IPS-NIHi11 (cell line): ENCODE results near the gene LCN2.

Experiments used
- DNase-seq: peaks from one replicate; pipeline ENCODE4 v3.0.0; 2012; ENCODE audit warnings: mixed read lengths, low spot score

The LCN2 gene

GRCh38 chr9:128201441-128202369 lies 52.5 kb downstream of the LCN2 start:
- no peak for DNase-seq

GRCh38 chr9:128202648-128203023 lies 53.4 kb downstream of the LCN2 start:
- no peak for DNase-seq
